ENCODE data around the gene ACD. TPM values are rescaled to one million over a fixed set of nuclear protein-coding genes. Genes with fewer than 3 reads are reported as not detected.

ACD gene
- 21.3 and 23.1 TPM in 2 replicates for total RNA-seq
- long read RNA-seq, partial matches to known transcripts, result 0 of 4 reads
- long read RNA-seq, other reads (novel, unspliced or antisense), result 3 of 4 reads

GRCh38 chr16:67659675-67660563, at the start of gene ACD:
Gene ACD, minus strand, starts transcription at chr16:67660260. Its CDS starts 40 bp downstream, at chr16:67660220.
- H3K36me3 Mint-ChIP-seq (ENCODE audit: unreplicated experiment), result peaks cover 4% of the 10 kb centered on the region
- H3K9me3 Mint-ChIP-seq (ENCODE audit: unreplicated experiment), result no peaks in the 10 kb centered on the region
- H3K4me3 Mint-ChIP-seq (ENCODE audit: unreplicated experiment), result peak within 1 kb of the TSS; percentile 87
- H3K4me1 Mint-ChIP-seq (ENCODE audit: unreplicated experiment), result peaks cover 15% of the 10 kb centered on the region
- H3K27ac Mint-ChIP-seq (ENCODE audit: unreplicated experiment), result peak within 1 kb of the TSS; percentile 97
- no peaks in the 10 kb centered on the region for H3K27me3 Mint-ChIP-seq (ENCODE audit: unreplicated experiment)
- DNase-seq (ENCODE audit: extremely low spot score, unreplicated experiment), result peak; percentile 98
- TF ChIP-seq CTCF (IDR thresholded peaks at IDR 0.05), result no peak

GRCh38 chr16:67709050-67709449, 49.0 kb upstream of the ACD start:
- Mint-ChIP-seq H3K4me1 (ENCODE audit: unreplicated experiment) (no peaks in the 10 kb centered on the region), H3K4me3 (ENCODE audit: unreplicated experiment) (no peak overlapping the region), H3K27ac (ENCODE audit: unreplicated experiment) (no peak overlapping the region), H3K36me3 (ENCODE audit: unreplicated experiment) (peaks cover 2% of the 10 kb centered on the region), H3K9me3 (ENCODE audit: unreplicated experiment) (no peaks in the 10 kb centered on the region), H3K27me3 (ENCODE audit: unreplicated experiment) (no peaks in the 10 kb centered on the region)
- TF ChIP-seq CTCF (IDR thresholded peaks at IDR 0.05), result no peak
- DNase-seq (ENCODE audit: extremely low spot score, unreplicated experiment), result no peak

- Mint-ChIP-seq H3K9me3 (ENCODE audit: unreplicated experiment) (no peaks in the 10 kb centered on the region), H3K4me1 (ENCODE audit: unreplicated experiment) (peaks cover 5% of the 10 kb centered on the region), H3K36me3 (ENCODE audit: unreplicated experiment) (peaks cover 2% of the 10 kb centered on the region), H3K27me3 (ENCODE audit: unreplicated experiment) (no peaks in the 10 kb centered on the region), H3K4me3 (ENCODE audit: unreplicated experiment) (no peak overlapping the region), H3K27ac (ENCODE audit: unreplicated experiment) (no peak overlapping the region)
- no peak for DNase-seq (ENCODE audit: extremely low spot score, unreplicated experiment)
- TF ChIP-seq CTCF (IDR thresholded peaks at IDR 0.05), result no peak
Observed at GRCh38 chr16:67708368-67708771, 48.3 kb upstream of the ACD start.

GRCh38 chr16:67707790-67708189, 47.7 kb upstream of the ACD start:
- Mint-ChIP-seq H3K4me1 (ENCODE audit: unreplicated experiment) (peaks cover 7% of the 10 kb centered on the region), H3K36me3 (ENCODE audit: unreplicated experiment) (no peaks in the 10 kb centered on the region), H3K27ac (ENCODE audit: unreplicated experiment) (no peak overlapping the region), H3K9me3 (ENCODE audit: unreplicated experiment) (no peaks in the 10 kb centered on the region), H3K4me3 (ENCODE audit: unreplicated experiment) (no peak overlapping the region), H3K27me3 (ENCODE audit: unreplicated experiment) (no peaks in the 10 kb centered on the region)
- DNase-seq (ENCODE audit: extremely low spot score, unreplicated experiment), result no peak
- TF ChIP-seq CTCF (IDR thresholded peaks at IDR 0.05), result no peak

- Mint-ChIP-seq H3K36me3 (ENCODE audit: unreplicated experiment) (no peaks in the 10 kb centered on the region), H3K4me3 (ENCODE audit: unreplicated experiment) (no peak overlapping the region), H3K9me3 (ENCODE audit: unreplicated experiment) (no peaks in the 10 kb centered on the region), H3K27me3 (ENCODE audit: unreplicated experiment) (no peaks in the 10 kb centered on the region), H3K27ac (ENCODE audit: unreplicated experiment) (no peak overlapping the region), H3K4me1 (ENCODE audit: unreplicated experiment) (peaks cover 7% of the 10 kb centered on the region)
- no peak for TF ChIP-seq CTCF (IDR thresholded peaks at IDR 0.05)
- DNase-seq (ENCODE audit: extremely low spot score, unreplicated experiment), result no peak
Observed at GRCh38 chr16:67707210-67707609, 47.1 kb upstream of the ACD start.
